Measurements from ENCODE around the gene INAFM1.

The INAFM1 gene

DNA sequence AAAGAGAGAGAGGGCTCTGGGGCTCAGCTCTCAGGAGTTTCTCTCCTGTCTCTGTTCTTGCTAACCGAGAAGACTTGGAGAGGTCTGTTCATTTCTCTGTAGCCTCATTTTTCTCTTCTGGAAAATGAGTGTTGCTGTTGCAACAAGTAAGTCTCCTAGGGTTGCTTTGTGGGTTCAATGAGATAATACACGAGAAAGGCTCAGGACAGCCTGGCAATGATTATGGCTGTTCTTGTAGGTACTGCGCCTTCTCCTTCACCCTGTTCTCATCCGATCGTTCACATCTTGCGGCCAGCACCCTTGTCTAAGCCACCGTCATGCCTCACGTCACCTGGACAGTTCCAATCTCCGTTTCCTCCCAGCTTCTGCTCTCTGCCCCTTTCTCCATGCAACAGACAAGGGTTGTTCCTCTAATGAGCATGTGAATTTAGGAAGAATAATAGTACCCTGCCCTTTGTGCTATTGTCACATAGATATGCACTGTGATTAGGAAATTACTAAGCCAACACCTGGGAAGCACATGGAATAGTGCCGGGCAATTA lies 39.1 kb downstream of the INAFM1 start:
- Histone ChIP-seq H3K18ac (ENCODE audit: low read length) (no peak overlapping the region), H3K27ac (ENCODE audit: low read depth, low read length) (no peak overlapping the region), H2BK5ac (ENCODE audit: low read length) (no peak overlapping the region), H3K4me2 (ENCODE audit: low read length) (no peak overlapping the region), H4K8ac (ENCODE audit: low read depth, low read length) (no peak overlapping the region), H3K4me1 (ENCODE audit: control insufficient read depth, low read depth, low read length) (no peaks in the 10 kb centered on the region), H3K79me2 (ENCODE audit: control insufficient read depth, insufficient read depth, low read length) (no peaks in the 10 kb centered on the region), H3K9ac (ENCODE audit: low read length) (no peak overlapping the region), H2AK5ac (ENCODE audit: low read length) (no peak overlapping the region), H3K36me3 (ENCODE audit: control insufficient read depth, insufficient read depth, low read length) (no peaks in the 10 kb centered on the region), H3K23ac (ENCODE audit: low read length) (no peak overlapping the region), H3K56ac (ENCODE audit: low read length) (no peak overlapping the region), H3K4me3 (ENCODE audit: low read length) (no peak overlapping the region), H2BK120ac (ENCODE audit: low read depth, low read length) (no peak overlapping the region), H3K4ac (ENCODE audit: low read depth, low read length) (no peak overlapping the region), H3K27me3 (ENCODE audit: insufficient read depth, low read length, poor library complexity) (no peaks in the 10 kb centered on the region), H2BK15ac (replicated peaks; ENCODE audit: low read depth) (no peak overlapping the region), H3K79me1 (ENCODE audit: low read length) (no peaks in the 10 kb centered on the region), H4K5ac (ENCODE audit: low read length) (no peak overlapping the region)
- WGBS (ENCODE audit: extremely low coverage, insufficient coverage, low lambda C conversion rate), result no CpG with 5 or more reads among the region's 10 CpGs
- DNase-seq, result no peak

DNA sequence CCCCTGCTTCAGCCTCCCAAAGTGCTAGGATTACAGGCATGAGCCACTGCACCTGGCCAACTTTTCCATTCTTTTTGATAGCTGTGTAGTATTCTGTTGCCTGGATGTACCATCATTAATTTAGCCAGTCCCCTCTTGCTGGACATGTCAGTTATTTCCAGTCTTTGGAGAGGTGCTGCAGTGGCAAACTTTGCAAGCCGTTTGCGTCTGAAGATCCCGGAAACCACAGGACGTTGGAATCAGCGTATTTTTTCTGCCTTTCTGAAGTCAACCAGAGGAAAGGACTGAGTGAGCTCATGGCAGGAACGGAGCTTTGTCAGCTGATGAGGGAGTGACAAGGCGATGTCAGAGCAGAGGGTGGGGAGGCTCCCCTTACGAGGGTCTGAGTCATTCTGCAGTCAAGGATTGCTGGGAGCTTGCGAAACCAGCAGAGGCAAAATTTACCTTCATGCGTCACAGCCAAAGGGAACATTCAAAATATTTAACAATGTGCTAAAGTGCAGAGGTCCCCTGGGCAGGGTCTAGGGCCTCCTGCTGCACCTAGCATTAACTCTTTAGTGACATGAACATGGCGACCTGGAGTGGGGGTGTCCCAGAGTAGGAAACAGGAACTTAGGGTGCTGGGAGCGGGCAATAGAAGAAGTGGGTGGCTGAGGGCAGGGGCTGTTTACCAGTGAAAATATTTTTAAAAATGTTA lies 40.6 kb downstream of the INAFM1 start:
- no peak overlapping the region for H4K8ac ChIP-seq (ENCODE audit: low read depth, low read length)
- H2BK15ac ChIP-seq (replicated peaks; ENCODE audit: low read depth), result no peak overlapping the region
- no peak overlapping the region for H3K4me2 ChIP-seq (ENCODE audit: low read length)
- H3K23ac ChIP-seq (ENCODE audit: low read length), result no peak overlapping the region
- no peak overlapping the region for H4K5ac ChIP-seq (ENCODE audit: low read length)
- no peak overlapping the region for H3K4me3 ChIP-seq (ENCODE audit: low read length)
- DNase-seq, result peak; percentile 92
- no peak overlapping the region for H3K9ac ChIP-seq (ENCODE audit: low read length)
- no CpG with 5 or more reads among the region's 12 CpGs for WGBS (ENCODE audit: extremely low coverage, insufficient coverage, low lambda C conversion rate)
- H2BK5ac ChIP-seq (ENCODE audit: low read length), result no peak overlapping the region
- H3K4ac ChIP-seq (ENCODE audit: low read depth, low read length), result no peak overlapping the region
- H3K56ac ChIP-seq (ENCODE audit: low read length), result no peak overlapping the region
- no peaks in the 10 kb centered on the region for H3K79me2 ChIP-seq (ENCODE audit: control insufficient read depth, insufficient read depth, low read length)
- no peak overlapping the region for H2BK120ac ChIP-seq (ENCODE audit: low read depth, low read length)
- H3K36me3 ChIP-seq (ENCODE audit: control insufficient read depth, insufficient read depth, low read length), result no peaks in the 10 kb centered on the region
- H3K4me1 ChIP-seq (ENCODE audit: control insufficient read depth, low read depth, low read length), result no peaks in the 10 kb centered on the region
- H3K18ac ChIP-seq (ENCODE audit: low read length), result no peak overlapping the region
- no peak overlapping the region for H3K27ac ChIP-seq (ENCODE audit: low read depth, low read length)
- H3K27me3 ChIP-seq (ENCODE audit: insufficient read depth, low read length, poor library complexity), result no peaks in the 10 kb centered on the region
- no peak overlapping the region for H2AK5ac ChIP-seq (ENCODE audit: low read length)
- no peaks in the 10 kb centered on the region for H3K79me1 ChIP-seq (ENCODE audit: low read length)

DNA sequence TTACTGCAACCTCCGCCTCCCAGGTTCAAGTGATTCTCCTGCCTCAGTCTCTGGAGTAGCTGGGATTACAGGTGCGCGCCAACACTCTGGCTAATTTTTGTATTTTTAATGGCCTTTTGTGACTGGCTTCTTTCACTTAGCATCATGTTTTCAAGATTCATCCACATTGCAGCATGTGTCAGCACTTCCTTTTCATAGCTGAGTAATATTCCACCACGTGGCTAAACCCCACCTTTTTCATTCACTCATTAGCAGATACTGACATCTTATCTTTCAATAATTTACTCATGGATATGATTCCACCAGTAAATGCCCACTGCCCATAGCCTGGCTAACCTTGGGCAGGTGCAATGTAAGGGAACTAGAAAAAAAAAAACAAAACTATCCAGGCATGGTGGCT lies 41.8 kb downstream of the INAFM1 start:
- H3K27me3 ChIP-seq (ENCODE audit: insufficient read depth, low read length, poor library complexity), result no peaks in the 10 kb centered on the region
- no peak overlapping the region for H3K23ac ChIP-seq (ENCODE audit: low read length)
- no peak overlapping the region for H3K27ac ChIP-seq (ENCODE audit: low read depth, low read length)
- H3K4me2 ChIP-seq (ENCODE audit: low read length), result no peak overlapping the region
- no peak for DNase-seq
- H3K9ac ChIP-seq (ENCODE audit: low read length), result no peak overlapping the region
- no peaks in the 10 kb centered on the region for H3K4me1 ChIP-seq (ENCODE audit: control insufficient read depth, low read depth, low read length)
- no peak overlapping the region for H2AK5ac ChIP-seq (ENCODE audit: low read length)
- H4K5ac ChIP-seq (ENCODE audit: low read length), result no peak overlapping the region
- no peak overlapping the region for H2BK5ac ChIP-seq (ENCODE audit: low read length)
- no peaks in the 10 kb centered on the region for H3K79me1 ChIP-seq (ENCODE audit: low read length)
- no peaks in the 10 kb centered on the region for H3K79me2 ChIP-seq (ENCODE audit: control insufficient read depth, insufficient read depth, low read length)
- no peak overlapping the region for H3K56ac ChIP-seq (ENCODE audit: low read length)
- no peak overlapping the region for H2BK120ac ChIP-seq (ENCODE audit: low read depth, low read length)
- no peaks in the 10 kb centered on the region for H3K36me3 ChIP-seq (ENCODE audit: control insufficient read depth, insufficient read depth, low read length)
- H3K18ac ChIP-seq (ENCODE audit: low read length), result no peak overlapping the region
- no peak overlapping the region for H4K8ac ChIP-seq (ENCODE audit: low read depth, low read length)
- no peak overlapping the region for H3K4me3 ChIP-seq (ENCODE audit: low read length)
- WGBS (ENCODE audit: extremely low coverage, insufficient coverage, low lambda C conversion rate), result no CpG with 5 or more reads among the region's 4 CpGs
- no peak overlapping the region for H3K4ac ChIP-seq (ENCODE audit: low read depth, low read length)
- H2BK15ac ChIP-seq (replicated peaks; ENCODE audit: low read depth), result no peak overlapping the region

GRCh38 chr19:47319923-47320871 lies 45.5 kb downstream of the INAFM1 start:
- H2BK120ac ChIP-seq (ENCODE audit: low read depth, low read length), result no peak overlapping the region
- no peak for DNase-seq
- no peak overlapping the region for H3K4me3 ChIP-seq (ENCODE audit: low read length)

GRCh38 chr19:47321630-47322029 lies 46.9 kb downstream of the INAFM1 start:
- no CpG with 5 or more reads among the region's 1 CpG for WGBS (ENCODE audit: extremely low coverage, insufficient coverage, low lambda C conversion rate)
- Histone ChIP-seq H3K56ac (ENCODE audit: low read length) (no peak overlapping the region), H3K27me3 (ENCODE audit: insufficient read depth, low read length, poor library complexity) (no peaks in the 10 kb centered on the region), H2BK15ac (replicated peaks; ENCODE audit: low read depth) (no peak overlapping the region), H4K5ac (ENCODE audit: low read length) (no peak overlapping the region), H3K4me3 (ENCODE audit: low read length) (no peak overlapping the region), H4K8ac (ENCODE audit: low read depth, low read length) (no peak overlapping the region), H3K36me3 (ENCODE audit: control insufficient read depth, insufficient read depth, low read length) (no peaks in the 10 kb centered on the region), H2AK5ac (ENCODE audit: low read length) (no peak overlapping the region), H3K18ac (ENCODE audit: low read length) (no peak overlapping the region), H2BK5ac (ENCODE audit: low read length) (no peak overlapping the region), H3K79me2 (ENCODE audit: control insufficient read depth, insufficient read depth, low read length) (no peaks in the 10 kb centered on the region), H3K4me1 (ENCODE audit: control insufficient read depth, low read depth, low read length) (no peaks in the 10 kb centered on the region), H3K4ac (ENCODE audit: low read depth, low read length) (no peak overlapping the region), H2BK120ac (ENCODE audit: low read depth, low read length) (no peak overlapping the region), H3K79me1 (ENCODE audit: low read length) (no peaks in the 10 kb centered on the region), H3K27ac (ENCODE audit: low read depth, low read length) (no peak overlapping the region), H3K23ac (ENCODE audit: low read length) (no peak overlapping the region), H3K4me2 (ENCODE audit: low read length) (no peak overlapping the region), H3K9ac (ENCODE audit: low read length) (no peak overlapping the region)
- no peak for DNase-seq

More at GRCh38 chr19:47319923-47320871, 45.5 kb downstream of the INAFM1 start:
- Histone ChIP-seq H4K5ac (ENCODE audit: low read length) (no peak overlapping the region), H3K4me2 (ENCODE audit: low read length) (no peak overlapping the region), H3K79me2 (ENCODE audit: control insufficient read depth, insufficient read depth, low read length) (no peaks in the 10 kb centered on the region), H3K23ac (ENCODE audit: low read length) (no peak overlapping the region), H2BK15ac (replicated peaks; ENCODE audit: low read depth) (no peak overlapping the region), H4K8ac (ENCODE audit: low read depth, low read length) (no peak overlapping the region), H3K56ac (ENCODE audit: low read length) (no peak overlapping the region), H3K4me1 (ENCODE audit: control insufficient read depth, low read depth, low read length) (no peaks in the 10 kb centered on the region), H3K79me1 (ENCODE audit: low read length) (no peaks in the 10 kb centered on the region), H3K36me3 (ENCODE audit: control insufficient read depth, insufficient read depth, low read length) (no peaks in the 10 kb centered on the region), H3K9ac (ENCODE audit: low read length) (no peak overlapping the region), H2BK5ac (ENCODE audit: low read length) (no peak overlapping the region), H2AK5ac (ENCODE audit: low read length) (no peak overlapping the region), H3K18ac (ENCODE audit: low read length) (no peak overlapping the region), H3K4ac (ENCODE audit: low read depth, low read length) (no peak overlapping the region), H3K27me3 (ENCODE audit: insufficient read depth, low read length, poor library complexity) (no peaks in the 10 kb centered on the region), H3K27ac (ENCODE audit: low read depth, low read length) (no peak overlapping the region)
- WGBS (ENCODE audit: extremely low coverage, insufficient coverage, low lambda C conversion rate), result no CpG with 5 or more reads among the region's 46 CpGs
